Measurements from ENCODE around the gene BHMT.

The BHMT gene

GRCh38 chr5:79111387-79111959 lies at the start of gene BHMT:
Gene BHMT, plus strand, starts transcription at chr5:79111809. Its CDS starts 77 bp downstream, at chr5:79111886.
- TF ChIP-seq CTCF (IDR thresholded peaks at IDR 0.05; ENCODE audit: low read depth, low read length, missing control alignments), result no peak
- DNase-seq (ENCODE audit: low read depth), result no peak
- in situ Hi-C loops (cut with HindIII; ENCODE audit: low sequenced_read_pairs), result no loop called here
- H3K4me3 ChIP-seq (ENCODE audit: low read depth, low read length), result peak within 1 kb of the TSS; percentile 18

- H3K4me3 ChIP-seq (ENCODE audit: low read depth, low read length), result no peak overlapping the region
- no peak for TF ChIP-seq CTCF (IDR thresholded peaks at IDR 0.05; ENCODE audit: low read depth, low read length, missing control alignments)
- DNase-seq (ENCODE audit: low read depth), result no peak
- in situ Hi-C loops (cut with HindIII; ENCODE audit: low sequenced_read_pairs), result no loop called here
These were observed 49.2 kb upstream of the BHMT start for GRCh38 chr5:79062436-79062835.

- no peak for TF ChIP-seq CTCF (IDR thresholded peaks at IDR 0.05; ENCODE audit: low read depth, low read length, missing control alignments)
- H3K4me3 ChIP-seq (ENCODE audit: low read depth, low read length), result peak within 1 kb of the TSS; percentile 20
- DNase-seq (ENCODE audit: low read depth), result no peak
- in situ Hi-C loops (cut with HindIII; ENCODE audit: low sequenced_read_pairs), result no loop called here
These were observed 41.9 kb upstream of the BHMT start, which contains the start of the genes BHMT2 and DMGDH for GRCh38 chr5:79069488-79070349. Gene BHMT2, plus strand, starts transcription at chr5:79069767. Its CDS starts 16 bp downstream, at chr5:79069783. Gene DMGDH, minus strand, starts transcription at chr5:79069674. Its CDS starts 54 bp downstream, at chr5:79069620.

- in situ Hi-C loops (cut with HindIII; ENCODE audit: low sequenced_read_pairs), result no loop called here
- TF ChIP-seq CTCF (IDR thresholded peaks at IDR 0.05; ENCODE audit: low read depth, low read length, missing control alignments), result no peak
- no peak overlapping the region for H3K4me3 ChIP-seq (ENCODE audit: low read depth, low read length)
- DNase-seq (ENCODE audit: low read depth), result no peak
These were observed 41.3 kb upstream of the BHMT start for GRCh38 chr5:79070350-79070667.

GRCh38 chr5:79074641-79075040 lies 37.0 kb upstream of the BHMT start:
- H3K4me3 ChIP-seq (ENCODE audit: low read depth, low read length), result no peak overlapping the region
- no peak for DNase-seq (ENCODE audit: low read depth)
- TF ChIP-seq CTCF (IDR thresholded peaks at IDR 0.05; ENCODE audit: low read depth, low read length, missing control alignments), result no peak
- in situ Hi-C loops (cut with HindIII; ENCODE audit: low sequenced_read_pairs), result no loop called here

- DNase-seq (ENCODE audit: low read depth), result no peak
- in situ Hi-C loops (cut with HindIII; ENCODE audit: low sequenced_read_pairs), result no loop called here
- peak; percentile 3 for TF ChIP-seq CTCF (IDR thresholded peaks at IDR 0.05; ENCODE audit: low read depth, low read length, missing control alignments)
- H3K4me3 ChIP-seq (ENCODE audit: low read depth, low read length), result no peak overlapping the region
These were observed 35.8 kb upstream of the BHMT start for GRCh38 chr5:79075646-79076426.

Data from astrocyte of the cerebellum (primary cell).